IMR-90 (cell line): ENCODE results near the gene TMEM121B. TPM values are rescaled to one million over a fixed set of nuclear protein-coding genes. Genes with fewer than 3 reads are reported as not detected.
A peak's percentile ranks its signal among the peaks of the same experiment; 100 is the strongest.

Experiments
- ATAC-seq: fragments of 200-7000 bp; cut with Tn5 transposase; 2 replicates; pipeline ENCODE4 v1.9.1; 2020; ENCODE audit warnings: low read depth, mild to moderate bottlenecking, moderate library complexity
- BruUV-seq: library from RNA; stranded (reverse); fragments of 400-500 nt; replicated peaks from 2 replicates; lab custom pipeline; 2021; lab: Mats Ljungman, UMichigan
- CTCF ChIA-PET: fragments of 300-600 bp; formaldehyde crosslinking; extraction: SDS; loops from one replicate; lab custom pipeline; 2021; ENCODE audit warnings: antibody characterized with exemption; lab: Yijun Ruan, JAX
- POLR2A ChIA-PET: fragments of 300-600 bp; sonication (Branson Sonifier 250); formaldehyde crosslinking; loops from one replicate; lab custom pipeline; 2022; ENCODE audit warnings: antibody characterized with exemption; ENCODE audit not compliant: unreplicated experiment; lab: Charles Lee
- DNase-seq: peaks from one replicate; pipeline ENCODE4 v3.0.0; 2013
- H2AFZ ChIP-seq: replicated peaks from 2 replicates; pipeline ENCODE3; 2013; ENCODE audit warnings: low read length, mild to moderate bottlenecking; ENCODE audit not compliant: poor library complexity
- H2AK5ac ChIP-seq: 2 replicates; pipeline ENCODE4 v1.6.1; 2013; ENCODE audit warnings: low read depth, low read length, inconsistent platforms
- H2AK9ac ChIP-seq: replicated peaks from 2 replicates; pipeline ENCODE3; 2013; ENCODE audit warnings: mild to moderate bottlenecking, low read depth, low read length, moderate library complexity; ENCODE audit not compliant: poor library complexity
- H2BK120ac ChIP-seq: 2 replicates; pipeline ENCODE4 v1.6.1; 2013; ENCODE audit warnings: low read depth, low read length, inconsistent platforms
- H2BK15ac ChIP-seq: 3 replicates; pipeline ENCODE4 v1.6.1; 2013; ENCODE audit warnings: low read depth, low read length, inconsistent platforms
- H2BK20ac ChIP-seq: 2 replicates; pipeline ENCODE4 v1.6.1; 2013; ENCODE audit warnings: low read depth, mild to moderate bottlenecking, inconsistent platforms, low read length, moderate library complexity
- H2BK5ac ChIP-seq: 2 replicates; pipeline ENCODE4 v1.6.1; 2013; ENCODE audit warnings: mild to moderate bottlenecking, low read depth, low read length, inconsistent platforms; ENCODE audit not compliant: poor library complexity, severe bottlenecking
- H3K14ac ChIP-seq: replicated peaks from 2 replicates; pipeline ENCODE4 v1.6.1; 2013; ENCODE audit warnings: low read depth, low read length, inconsistent platforms
- H3K18ac ChIP-seq: 2 replicates; pipeline ENCODE4 v1.6.1; 2013; ENCODE audit warnings: low read depth, low read length, control low read depth
- H3K23ac ChIP-seq: 2 replicates; pipeline ENCODE4 v1.6.1; 2013; ENCODE audit warnings: low read depth, low read length, inconsistent platforms
- H3K27ac ChIP-seq: 2 replicates; pipeline ENCODE4 v1.5.1; 2013; ENCODE audit warnings: mild to moderate bottlenecking, control low read depth, low read length; ENCODE audit not compliant: insufficient read depth
- H3K27me3 ChIP-seq: 2 replicates; pipeline ENCODE4 v1.6.1; 2013; ENCODE audit warnings: low read length; ENCODE audit not compliant: control insufficient read depth, insufficient read depth
- H3K36me3 ChIP-seq: 2 replicates; pipeline ENCODE4 v1.6.1; 2013; ENCODE audit warnings: low read length, mixed read lengths; ENCODE audit not compliant: control insufficient read depth, insufficient read depth
- H3K4ac ChIP-seq: 2 replicates; pipeline ENCODE4 v1.6.1; 2013; ENCODE audit warnings: low read depth, low read length, inconsistent platforms
- H3K4me1 ChIP-seq: 2 replicates; pipeline ENCODE4 v1.6.1; 2013; ENCODE audit warnings: low read length, mixed read lengths; ENCODE audit not compliant: control insufficient read depth, insufficient read depth
- H3K4me2 ChIP-seq: 2 replicates; pipeline ENCODE4 v1.6.1; 2013; ENCODE audit warnings: low read depth, mild to moderate bottlenecking, control low read depth, low read length, moderate library complexity
- H3K4me3 ChIP-seq: 2 replicates; pipeline ENCODE4 v1.5.1; 2013; ENCODE audit warnings: low read depth, mild to moderate bottlenecking, control low read depth, low read length, moderate library complexity; ENCODE audit not compliant: insufficient read depth
- H3K56ac ChIP-seq: 2 replicates; pipeline ENCODE4 v1.6.1; 2013; ENCODE audit warnings: low read length, inconsistent platforms; ENCODE audit not compliant: insufficient read depth; ENCODE audit errors: extremely low read depth
- H3K79me1 ChIP-seq, 2 experiments: 2 replicates each; pipeline ENCODE4 v1.6.1; 2013; ENCODE audit warnings: low read length in 2 of 2, inconsistent platforms in 1 of 2, low read depth in 1 of 2
- H3K9ac ChIP-seq: 2 replicates; pipeline ENCODE4 v1.6.1; 2013; ENCODE audit warnings: low read depth, low read length, control low read depth
- H3K9me1 ChIP-seq: 2 replicates; pipeline ENCODE4 v1.6.1; 2013; ENCODE audit warnings: low read length, inconsistent platforms; ENCODE audit not compliant: insufficient read depth
- H3K9me3 ChIP-seq: 2 replicates; pipeline ENCODE4 v1.6.1; 2013; ENCODE audit warnings: low read length; ENCODE audit not compliant: control insufficient read depth, insufficient read depth
- H4K20me1 ChIP-seq: 2 replicates; pipeline ENCODE4 v1.6.1; 2013; ENCODE audit warnings: low read length, inconsistent platforms; ENCODE audit not compliant: insufficient read depth
- H4K5ac ChIP-seq: 2 replicates; pipeline ENCODE4 v1.6.1; 2013; ENCODE audit warnings: mild to moderate bottlenecking, low read depth, low read length, control low read depth
- H4K8ac ChIP-seq, 2 experiments: 2 replicates each; pipeline ENCODE4 v1.6.1; 2013; ENCODE audit warnings: low read depth in 2 of 2, low read length in 2 of 2, control low read depth in 1 of 2, inconsistent platforms in 1 of 2
- H4K91ac ChIP-seq: 2 replicates; pipeline ENCODE4 v1.6.1; 2013; ENCODE audit warnings: low read depth, low read length, inconsistent platforms; ENCODE audit not compliant: insufficient read depth
- BHLHE40 ChIP-seq: fragments of 150-350 bp; IDR thresholded peaks from 2 replicates; pipeline ENCODE4 v1.6.1; 2016; ENCODE audit warnings: mild to moderate bottlenecking, low read depth, low read length
- CEBPB ChIP-seq: IDR thresholded peaks from 2 replicates; pipeline ENCODE4 v1.6.1; 2012; ENCODE audit warnings: low read depth, low read length, improper control_type of control experiment
- CHD1 ChIP-seq: IDR thresholded peaks from 2 replicates; pipeline ENCODE4 v1.6.1; 2012; ENCODE audit warnings: low read depth, low read length, improper control_type of control experiment
- CTCF ChIP-seq: conservative IDR thresholded peaks from 2 replicates; pipeline ENCODE4 v1.5.1; 2012; ENCODE audit warnings: mild to moderate bottlenecking, low read depth, low read length, improper control_type of control experiment
- FOS ChIP-seq: fragments of 150-350 bp; IDR thresholded peaks from 2 replicates; pipeline ENCODE4 v1.6.1; 2016; ENCODE audit warnings: low read depth, low read length
- MAFK ChIP-seq: IDR thresholded peaks from 2 replicates; pipeline ENCODE4 v1.6.1; 2012; ENCODE audit warnings: low read depth, low read length, improper control_type of control experiment
- MXI1 ChIP-seq: IDR thresholded peaks from 2 replicates; pipeline ENCODE4 v1.6.1; 2012; ENCODE audit warnings: low read depth, mild to moderate bottlenecking, low read length, moderate library complexity, borderline replicate concordance
- NFE2L2 ChIP-seq: fragments of 150-350 bp; IDR thresholded peaks from 2 replicates; pipeline ENCODE4 v1.6.1; 2016; ENCODE audit warnings: low read depth, mild to moderate bottlenecking, low read length
- POLR2A ChIP-seq: IDR thresholded peaks from 2 replicates; pipeline ENCODE4 v1.6.1; 2012; ENCODE audit warnings: mild to moderate bottlenecking, low read depth, low read length
- RAD21 ChIP-seq: IDR thresholded peaks from 2 replicates; pipeline ENCODE4 v1.6.1; 2012; ENCODE audit warnings: low read length, improper control_type of control experiment
- RCOR1 ChIP-seq: IDR thresholded peaks from 2 replicates; pipeline ENCODE4 v1.6.1; 2012; ENCODE audit warnings: mild to moderate bottlenecking, low read length, improper control_type of control experiment; ENCODE audit not compliant: insufficient replicate concordance
- RFX5 ChIP-seq: IDR thresholded peaks from 2 replicates; pipeline ENCODE4 v1.8.0; 2012; ENCODE audit warnings: low read depth, mild to moderate bottlenecking, low read length, moderate library complexity
- SMC3 ChIP-seq: fragments of 150-350 bp; IDR thresholded peaks from 2 replicates; pipeline ENCODE4 v1.6.1; 2016; ENCODE audit warnings: low read depth, mild to moderate bottlenecking, antibody characterized with exemption, low read length, moderate library complexity
- WGBS, 2 experiments: methylation state at CpG; one replicate each; pipeline versions ENCODE4 v1.1.5 to v1.1.7; 2013; ENCODE audit warnings: missing lambda C conversion rate in 2 of 2; ENCODE audit not compliant: insufficient read length in 1 of 2; ENCODE audit errors: extremely low coverage in 2 of 2; 5-methylcytosine and 5-hydroxymethylcytosine counted together
- dilution Hi-C: fragments of 300-500 bp; cut with HindIII; formaldehyde crosslinking; loops from one replicate; pipeline ENCODE4 v1.14.3; 2018; ENCODE audit warnings: low sequenced_read_pairs; ENCODE audit not compliant: unreplicated experiment
- in situ Hi-C: fragments of 300-500 bp; cut with MboI; formaldehyde crosslinking; loops from 3 replicates; pipeline ENCODE4 v1.14.3; 2019; ENCODE audit warnings: low sequenced_read_pairs, inconsistent platforms, mixed read lengths
- intact Hi-C: fragments of 100-400 bp; cut with micrococcal nuclease; formaldehyde crosslinking; loops from 2 replicates; pipeline ENCODE4 v1.10.0; 2022
- polyA plus RNA-seq, 3 experiments: library from polyadenylated mRNA; depleted of rRNA; stranded (reverse); fragments of >200 nt; gene quantifications; 2 replicates each; pipeline ENCODE4 v1.2.3, GENCODE V29; 2012; ENCODE audit warnings: low replicate concordance in 1 of 3
- total RNA-seq: library from RNA; depleted of rRNA; stranded (reverse); fragments of >200 nt; gene quantifications from 2 replicates; pipeline ENCODE4 v1.2.3, GENCODE V29; 2012
- TF ChIP-seq, protein P1 (sequence below): fragments of 150-350 bp; IDR thresholded peaks from 2 replicates; pipeline ENCODE4 v1.6.1; 2016; ENCODE audit warnings: low read depth, mild to moderate bottlenecking, low read length, moderate library complexity, borderline replicate concordance
- TF ChIP-seq, protein P2 (sequence below): fragments of 150-350 bp; IDR thresholded peaks from 2 replicates; pipeline ENCODE4 v1.6.1; 2017; ENCODE audit warnings: mild to moderate bottlenecking, antibody characterized with exemption, low read length, low read depth

TMEM121B gene
- total and polyA plus RNA-seq, 2 of the 4 experiments (the other 2 are of a cell fraction), result under 0.01 to 0.29 TPM

GRCh38 chr22:17086788-17087497 is 34.2 kb downstream of the TMEM121B start:
- peak overlapping the region; percentile 65; the same call in 1 of the 2 replicates for H3K23ac ChIP-seq
- peak overlapping the region; percentile 29; the same call in 1 of the 2 replicates for H3K4me2 ChIP-seq
- H2AK9ac ChIP-seq, result peak overlapping the region; percentile 34
- no peak overlapping the region for H3K27ac ChIP-seq
- no peak overlapping the region for H2BK20ac ChIP-seq
- peaks cover 9 to 53% of the 10 kb centered on the region in 2 experiments for H3K79me1 ChIP-seq
- H2BK15ac ChIP-seq, result no peak overlapping the region
- H2AFZ ChIP-seq, result no peak overlapping the region
- peak overlapping the region; percentile 22; the same call in 1 of the 2 replicates for H2BK120ac ChIP-seq
- in situ Hi-C loops, result loop anchor here (5.0 to 25.0 kb wide), 2 partner anchors 65 to 725 kb away; no protein-coding TSS in a partner anchor
- ChIA-PET POLR2A (no interaction called here), CTCF (no interaction called here)
- peaks cover 12% of the 10 kb centered on the region for H3K4me1 ChIP-seq
- dilution Hi-C loops, result no loop called here
- no peak overlapping the region for H3K9ac ChIP-seq
- H3K36me3 ChIP-seq, result no peaks in the 10 kb centered on the region
- H2BK5ac ChIP-seq, result no peak overlapping the region
- BruUV-seq, result no TSS peak
- peak overlapping the region; percentile 75 for H2AK5ac ChIP-seq
- no peaks in the 10 kb centered on the region for H3K9me3 ChIP-seq
- no peak overlapping the region for H4K91ac ChIP-seq
- intact Hi-C loops, result no loop called here
- H4K8ac ChIP-seq, result no peak overlapping the region
- H4K5ac ChIP-seq, result no peak overlapping the region
- ATAC-seq (no peak), DNase-seq (no peak)
- H3K27me3 ChIP-seq, result no peaks in the 10 kb centered on the region
- WGBS, 2 experiments, result no CpG with 5 or more reads among the region's 10 CpGs
- H3K18ac ChIP-seq, result no peak overlapping the region
- no peak overlapping the region for H3K14ac ChIP-seq
- H3K4ac ChIP-seq, result no peak overlapping the region
- peaks cover 42% of the 10 kb centered on the region for H4K20me1 ChIP-seq
- H3K4me3 ChIP-seq, result no peak overlapping the region
- no peak overlapping the region for H3K56ac ChIP-seq
- H3K9me1 ChIP-seq, result peaks cover 10% of the 10 kb centered on the region
- TF ChIP-seq, protein P1, sequence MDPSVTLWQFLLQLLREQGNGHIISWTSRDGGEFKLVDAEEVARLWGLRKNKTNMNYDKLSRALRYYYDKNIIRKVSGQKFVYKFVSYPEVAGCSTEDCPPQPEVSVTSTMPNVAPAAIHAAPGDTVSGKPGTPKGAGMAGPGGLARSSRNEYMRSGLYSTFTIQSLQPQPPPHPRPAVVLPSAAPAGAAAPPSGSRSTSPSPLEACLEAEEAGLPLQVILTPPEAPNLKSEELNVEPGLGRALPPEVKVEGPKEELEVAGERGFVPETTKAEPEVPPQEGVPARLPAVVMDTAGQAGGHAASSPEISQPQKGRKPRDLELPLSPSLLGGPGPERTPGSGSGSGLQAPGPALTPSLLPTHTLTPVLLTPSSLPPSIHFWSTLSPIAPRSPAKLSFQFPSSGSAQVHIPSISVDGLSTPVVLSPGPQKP, result no peak
- TF ChIP-seq SMC3, result no peak
- no peak for TF ChIP-seq RAD21
- no peak for TF ChIP-seq CHD1
- no peak for TF ChIP-seq CTCF
- no peak for TF ChIP-seq FOS
- no peak for TF ChIP-seq POLR2A
- TF ChIP-seq, protein P2, sequence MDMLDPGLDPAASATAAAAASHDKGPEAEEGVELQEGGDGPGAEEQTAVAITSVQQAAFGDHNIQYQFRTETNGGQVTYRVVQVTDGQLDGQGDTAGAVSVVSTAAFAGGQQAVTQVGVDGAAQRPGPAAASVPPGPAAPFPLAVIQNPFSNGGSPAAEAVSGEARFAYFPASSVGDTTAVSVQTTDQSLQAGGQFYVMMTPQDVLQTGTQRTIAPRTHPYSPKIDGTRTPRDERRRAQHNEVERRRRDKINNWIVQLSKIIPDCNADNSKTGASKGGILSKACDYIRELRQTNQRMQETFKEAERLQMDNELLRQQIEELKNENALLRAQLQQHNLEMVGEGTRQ, result no peak
- no peak for TF ChIP-seq MAFK
- TF ChIP-seq MXI1, result no peak
- TF ChIP-seq NFE2L2, result no peak
- no peak for TF ChIP-seq BHLHE40
- TF ChIP-seq RCOR1, result no peak
- TF ChIP-seq RFX5, result no peak
- TF ChIP-seq CEBPB, result no peak
